CD4-positive, alpha-beta memory T cell (primary cell): ENCODE data around the gene TEX22. TPM values are rescaled to one million over a fixed set of nuclear protein-coding genes. Genes with fewer than 3 reads are reported as not detected.

Experiments used
- CTCF ChIA-PET: fragments of 350-600 bp; sonication (Branson Sonifier 250); formaldehyde crosslinking; loops from one replicate; lab custom pipeline; 2021; ENCODE audit warnings: inconsistent platforms; ENCODE audit not compliant: partially characterized antibody; lab: Charles Lee
- POLR2A ChIA-PET: fragments of 350-600 bp; sonication (Branson Sonifier 250); formaldehyde crosslinking; loops from one replicate; lab custom pipeline; 2021; ENCODE audit not compliant: partially characterized antibody; lab: Charles Lee
- DNase-seq, 5 donors: peaks; one replicate each; pipeline versions ENCODE4 v3.0.0 to v3.0.0-alpha.2; 2020 to 2022; ENCODE audit warnings: mixed read lengths in 1 of 5
- H3K27ac ChIP-seq: one replicate; pipeline ENCODE4 v1.7.0; 2013; ENCODE audit warnings: low read depth, low read length
- H3K27me3 ChIP-seq: 2 replicates; pipeline ENCODE4 v1.7.0; 2013; ENCODE audit warnings: mild to moderate bottlenecking, low read length, moderate library complexity; ENCODE audit not compliant: insufficient read depth
- H3K36me3 ChIP-seq: 2 replicates; pipeline ENCODE4 v1.7.0; 2013; ENCODE audit warnings: mild to moderate bottlenecking, low read length, moderate library complexity; ENCODE audit not compliant: insufficient read depth
- H3K4me1 ChIP-seq: 2 replicates; pipeline ENCODE4 v1.7.0; 2013; ENCODE audit warnings: mild to moderate bottlenecking, low read length, moderate library complexity; ENCODE audit not compliant: insufficient read depth
- H3K4me3 ChIP-seq, 2 donors: one replicate each; pipeline ENCODE4 v1.7.0; 2013; ENCODE audit warnings: low read length in 2 of 2, mild to moderate bottlenecking in 1 of 2
- H3K9me3 ChIP-seq, 2 donors: one replicate each; pipeline ENCODE4 v1.7.0; 2013; ENCODE audit warnings: low read length in 2 of 2, control low read depth in 1 of 2; ENCODE audit not compliant: control insufficient read depth in 1 of 2
- H3K27ac Mint-ChIP-seq, 7 donors: one replicate each; pipeline ENCODE4 v1.8.0; 2020 to 2021; ENCODE audit warnings: mixed read lengths in 7 of 7, mild to moderate bottlenecking in 6 of 7, inconsistent platforms in 3 of 7, moderate library complexity in 3 of 7
- H3K27me3 Mint-ChIP-seq, 2 donors: one replicate each; pipeline ENCODE4 v1.8.0; 2020 to 2021; ENCODE audit warnings: mixed read lengths in 2 of 2
- H3K36me3 Mint-ChIP-seq, 2 donors: one replicate each; pipeline ENCODE4 v1.8.0; 2020 to 2021; ENCODE audit warnings: mixed read lengths in 2 of 2, inconsistent platforms in 1 of 2, mild to moderate bottlenecking in 1 of 2
- H3K4me1 Mint-ChIP-seq, 4 donors: one replicate each; pipeline ENCODE4 v1.8.0; 2020 to 2021; ENCODE audit warnings: mixed read lengths in 4 of 4, mild to moderate bottlenecking in 1 of 4
- H3K4me3 Mint-ChIP-seq, 8 donors: one replicate each; pipeline ENCODE4 v1.8.0; 2020 to 2021; ENCODE audit warnings: mixed read lengths in 8 of 8, mild to moderate bottlenecking in 7 of 8, moderate library complexity in 6 of 8, inconsistent platforms in 3 of 8
- H3K9me3 Mint-ChIP-seq, 8 donors: one replicate each; pipeline ENCODE4 v1.8.0; 2020 to 2021; ENCODE audit warnings: mixed read lengths in 8 of 8, mild to moderate bottlenecking in 5 of 8, inconsistent platforms in 3 of 8, moderate library complexity in 1 of 8
- intact Hi-C: fragments of 100-400 bp; cut with micrococcal nuclease; formaldehyde crosslinking; loops from one replicate; pipeline ENCODE4 v1.15.1; 2023
- polyA plus RNA-seq, 2 donors: library from polyadenylated mRNA; unstranded; fragments of 300-500 nt; fragmentation: Illumina TruSeq; gene quantifications; one replicate each; pipeline ENCODE4 v1.2.3, GENCODE V29; 2021
- total RNA-seq, 2 experiments: library from RNA; stranded (reverse); gene quantifications; one replicate each; pipeline ENCODE4 v1.2.3, GENCODE V29; 2021

The TEX22 gene
- total and polyA plus RNA-seq, 4 experiments from 2014 or later = 4.7 to 7.5 TPM; not detected in 2

GRCh38 chr14:105379946-105380345 lies 18.4 kb upstream of the TEX22 start:
- H3K4me1 Mint-ChIP-seq = peaks cover 6 to 8% (median 8%) of the 10 kb centered on the region in 4 donors
- H3K4me3 Mint-ChIP-seq = no peak overlapping the region
- H3K9me3 ChIP-seq = no peaks in the 10 kb centered on the region
- POLR2A ChIA-PET = no interaction called here
- no peaks in the 10 kb centered on the region for H3K36me3 ChIP-seq
- no peak for DNase-seq
- no peaks in the 10 kb centered on the region for H3K27me3 ChIP-seq
- peaks cover 2 to 4% of the 10 kb centered on the region in 2 donors for H3K36me3 Mint-ChIP-seq
- H3K27me3 Mint-ChIP-seq = no peaks in the 10 kb centered on the region
- H3K4me1 ChIP-seq = no peaks in the 10 kb centered on the region
- intact Hi-C loops = loop anchor here (10.0 kb wide), 1 partner anchor 65 kb away; no protein-coding TSS in a partner anchor
- H3K27ac ChIP-seq = no peak overlapping the region
- H3K27ac Mint-ChIP-seq = no peak overlapping the region
- no peaks in the 10 kb centered on the region for H3K9me3 Mint-ChIP-seq
- CTCF ChIA-PET = no interaction called here
- no peak overlapping the region for H3K4me3 ChIP-seq

GRCh38 chr14:105380756-105381155 lies 17.6 kb upstream of the TEX22 start:
- Histone ChIP-seq H3K9me3 (no peaks in the 10 kb centered on the region), H3K36me3 (no peaks in the 10 kb centered on the region), H3K27me3 (no peaks in the 10 kb centered on the region), H3K4me3 (no peak overlapping the region), H3K27ac (no peak overlapping the region), H3K4me1 (no peaks in the 10 kb centered on the region)
- Mint-ChIP-seq H3K36me3 (peaks cover 2 to 4% of the 10 kb centered on the region in 2 donors), H3K27ac (no peak overlapping the region), H3K4me1 (peaks cover 4% of the 10 kb centered on the region in 4 donors), H3K4me3 (no peak overlapping the region), H3K27me3 (no peaks in the 10 kb centered on the region), H3K9me3 (no peaks in the 10 kb centered on the region)
- no peak for DNase-seq
- ChIA-PET POLR2A (no interaction called here), CTCF (interaction anchor here (1.0 to 1.1 kb wide), 2 partner anchors 10 to 147 kb away, joined by 3 read pairs; no protein-coding TSS in a partner anchor)
- intact Hi-C loops = no loop called here

- Mint-ChIP-seq H3K27ac (no peak overlapping the region), H3K27me3 (no peaks in the 10 kb centered on the region), H3K4me1 (no peaks in the 10 kb centered on the region), H3K36me3 (peaks cover 2 to 4% of the 10 kb centered on the region in 2 donors), H3K4me3 (no peak overlapping the region), H3K9me3 (no peaks in the 10 kb centered on the region)
- no peaks in the 10 kb centered on the region for H3K27me3 ChIP-seq
- ChIA-PET CTCF (interaction anchor here (1.0 to 1.1 kb wide), 2 partner anchors 11 to 146 kb away, joined by 3 read pairs; no protein-coding TSS in a partner anchor), POLR2A (no interaction called here)
- no peaks in the 10 kb centered on the region for H3K4me1 ChIP-seq
- H3K27ac ChIP-seq = no peak overlapping the region
- DNase-seq = no peak
- H3K4me3 ChIP-seq = no peak overlapping the region
- no peaks in the 10 kb centered on the region for H3K9me3 ChIP-seq
- no peaks in the 10 kb centered on the region for H3K36me3 ChIP-seq
- intact Hi-C loops = no loop called here
Measured at GRCh38 chr14:105381446-105382342, 16.6 kb upstream of the TEX22 start.

- Mint-ChIP-seq H3K27me3 (no peaks in the 10 kb centered on the region), H3K9me3 (no peaks in the 10 kb centered on the region), H3K4me3 (no peak overlapping the region), H3K27ac (no peak overlapping the region), H3K36me3 (peaks cover 4% of the 10 kb centered on the region in 2 donors), H3K4me1 (no peaks in the 10 kb centered on the region)
- Histone ChIP-seq H3K36me3 (no peaks in the 10 kb centered on the region), H3K27ac (no peak overlapping the region), H3K27me3 (no peaks in the 10 kb centered on the region), H3K9me3 (no peaks in the 10 kb centered on the region), H3K4me3 (no peak overlapping the region), H3K4me1 (no peaks in the 10 kb centered on the region)
- ChIA-PET POLR2A (no interaction called here), CTCF (no interaction called here)
- DNase-seq = no peak
- intact Hi-C loops = loop anchor here (1.0 kb wide), 1 partner anchor 9 kb away; no protein-coding TSS in a partner anchor
Measured at GRCh38 chr14:105382343-105383082, 15.8 kb upstream of the TEX22 start.

GRCh38 chr14:105383083-105383730 lies 15.1 kb upstream of the TEX22 start:
- no peak for DNase-seq
- H3K4me1 Mint-ChIP-seq = no peaks in the 10 kb centered on the region
- CTCF ChIA-PET = no interaction called here
- H3K9me3 Mint-ChIP-seq = no peaks in the 10 kb centered on the region
- no peak overlapping the region for H3K27ac Mint-ChIP-seq
- H3K36me3 Mint-ChIP-seq = peaks cover 4% of the 10 kb centered on the region in 2 donors
- Histone ChIP-seq H3K4me3 (no peak overlapping the region), H3K36me3 (no peaks in the 10 kb centered on the region), H3K4me1 (no peaks in the 10 kb centered on the region), H3K9me3 (no peaks in the 10 kb centered on the region), H3K27me3 (no peaks in the 10 kb centered on the region), H3K27ac (no peak overlapping the region)
- H3K4me3 Mint-ChIP-seq = no peak overlapping the region
- POLR2A ChIA-PET = interaction anchor here (1.5 kb wide), 1 partner anchor 33 kb away, joined by 3 read pairs; no protein-coding TSS in a partner anchor
- no peaks in the 10 kb centered on the region for H3K27me3 Mint-ChIP-seq
- intact Hi-C loops = loop anchor here (1.0 kb wide), 1 partner anchor 8 kb away; no protein-coding TSS in a partner anchor

- H3K36me3 ChIP-seq = no peaks in the 10 kb centered on the region
- POLR2A ChIA-PET = interaction anchor here (1.5 kb wide), 1 partner anchor 32 kb away, joined by 3 read pairs; no protein-coding TSS in a partner anchor
- CTCF ChIA-PET = interaction anchor here (0.5 kb wide), 1 partner anchor 76 kb away, joined by 3 read pairs; no protein-coding TSS in a partner anchor
- Mint-ChIP-seq H3K36me3 (peaks cover 4% of the 10 kb centered on the region in 2 donors), H3K9me3 (no peaks in the 10 kb centered on the region), H3K4me1 (no peaks in the 10 kb centered on the region), H3K27ac (no peak overlapping the region), H3K27me3 (no peaks in the 10 kb centered on the region), H3K4me3 (no peak overlapping the region)
- H3K27me3 ChIP-seq = no peaks in the 10 kb centered on the region
- no peaks in the 10 kb centered on the region for H3K9me3 ChIP-seq
- no peak overlapping the region for H3K27ac ChIP-seq
- H3K4me3 ChIP-seq = no peak overlapping the region
- intact Hi-C loops = no loop called here
- no peaks in the 10 kb centered on the region for H3K4me1 ChIP-seq
- no peak for DNase-seq
Measured at GRCh38 chr14:105384041-105384557, 14.2 kb upstream of the TEX22 start.
